ENCODE results near the gene MRTFB.
"Not testable (repeated sequence)": the region's sequence is repeated elsewhere in the genome, so short reads cannot be mapped to it uniquely, and the experiment has no call there.

MRTFB gene

GRCh38 chr16:14121872-14122271, 50.8 kb downstream of the MRTFB start:
- Histone ChIP-seq H3K36me3 (ENCODE audit: insufficient read depth, low read length) (no peaks in the 10 kb centered on the region), H3K4me1 (ENCODE audit: insufficient read depth, low read length) (peaks cover 32% of the 10 kb centered on the region), H3K4me3 (ENCODE audit: low read length) (no peak overlapping the region), H3K27ac (ENCODE audit: low read depth, low read length) (no peak overlapping the region), H3K9me3 (ENCODE audit: insufficient read depth, low read depth, low read length) (no peaks in the 10 kb centered on the region), H3K9ac (ENCODE audit: low read depth, low read length) (no peak overlapping the region), H3K27me3 (ENCODE audit: insufficient read depth, low read length) (no peaks in the 10 kb centered on the region)
- WGBS, result 94% methylated on average over 1 of the region's 3 CpGs

DNA sequence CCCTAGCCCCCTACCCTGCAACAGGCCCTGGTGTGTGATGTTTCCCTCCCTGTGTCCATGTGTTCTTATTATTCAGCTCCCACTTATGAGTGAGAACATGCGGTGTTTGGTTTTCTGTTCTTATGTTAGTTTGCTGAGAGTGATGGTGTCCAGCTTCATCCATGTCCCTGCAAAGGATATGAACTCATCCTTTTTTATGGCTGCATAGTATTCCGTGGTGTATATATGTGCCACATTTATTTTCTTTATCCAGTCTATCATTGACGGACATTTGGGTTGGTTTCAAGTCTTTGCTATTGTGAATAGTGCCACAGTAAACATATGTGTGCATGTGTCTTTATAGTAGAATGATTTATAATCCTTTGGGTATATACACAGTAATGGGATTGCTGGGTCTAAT, 51.3 kb downstream of the MRTFB start:
- WGBS, result 100% methylated on average over 2 of the region's 3 CpGs
- H3K27me3 ChIP-seq (ENCODE audit: insufficient read depth, low read length); H3K36me3 ChIP-seq (ENCODE audit: insufficient read depth, low read length); H3K9ac ChIP-seq (ENCODE audit: low read depth, low read length); H3K27ac ChIP-seq (ENCODE audit: low read depth, low read length); H3K9me3 ChIP-seq (ENCODE audit: insufficient read depth, low read depth, low read length); H3K4me3 ChIP-seq (ENCODE audit: low read length): not testable (repeated sequence)
- peaks cover 32% of the 10 kb centered on the region for H3K4me1 ChIP-seq (ENCODE audit: insufficient read depth, low read length)

GRCh38 chr16:14125000-14125681, 54.0 kb downstream of the MRTFB start:
- WGBS, result 91% methylated on average over 4 of the region's 5 CpGs
- Histone ChIP-seq H3K27ac (ENCODE audit: low read depth, low read length) (no peak overlapping the region), H3K36me3 (ENCODE audit: insufficient read depth, low read length) (no peaks in the 10 kb centered on the region), H3K4me1 (ENCODE audit: insufficient read depth, low read length) (peaks cover 32% of the 10 kb centered on the region), H3K9me3 (ENCODE audit: insufficient read depth, low read depth, low read length) (no peaks in the 10 kb centered on the region), H3K4me3 (ENCODE audit: low read length) (no peak overlapping the region), H3K9ac (ENCODE audit: low read depth, low read length) (no peak overlapping the region), H3K27me3 (ENCODE audit: insufficient read depth, low read length) (no peaks in the 10 kb centered on the region)

DNA sequence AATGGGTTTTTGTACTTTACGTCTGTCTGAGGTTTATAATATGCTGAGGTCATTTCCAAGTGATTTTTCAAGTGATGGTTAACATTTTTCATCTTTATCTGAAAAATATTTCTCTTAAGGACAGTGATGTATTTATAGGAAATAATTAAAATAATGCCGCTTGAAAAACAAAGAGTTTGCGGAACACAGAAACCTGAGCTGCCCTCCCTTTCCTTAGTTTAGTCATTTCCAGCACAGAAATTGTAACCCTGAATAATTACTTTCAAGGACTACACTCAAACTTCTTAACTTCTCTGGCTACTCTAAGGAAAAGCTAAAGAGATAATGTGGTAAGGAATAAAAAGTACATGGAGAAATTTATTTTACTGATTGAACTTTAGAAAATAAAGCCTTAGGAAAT, 54.6 kb downstream of the MRTFB start:
- WGBS, result 85% methylated on average over 3 of the region's 3 CpGs
- Histone ChIP-seq H3K9ac (ENCODE audit: low read depth, low read length) (no peak overlapping the region), H3K4me3 (ENCODE audit: low read length) (no peak overlapping the region)

GRCh38 chr16:14128097-14128496, 57.0 kb downstream of the MRTFB start:
- H3K27ac ChIP-seq (ENCODE audit: low read depth, low read length), result no peak overlapping the region

More for the DNA sequence above, 54.6 kb downstream of the MRTFB start:
- H3K36me3 ChIP-seq (ENCODE audit: insufficient read depth, low read length), result no peaks in the 10 kb centered on the region
- H3K27me3 ChIP-seq (ENCODE audit: insufficient read depth, low read length), result no peaks in the 10 kb centered on the region
- no peak overlapping the region for H3K27ac ChIP-seq (ENCODE audit: low read depth, low read length)
- no peaks in the 10 kb centered on the region for H3K9me3 ChIP-seq (ENCODE audit: insufficient read depth, low read depth, low read length)
- peaks cover 28% of the 10 kb centered on the region for H3K4me1 ChIP-seq (ENCODE audit: insufficient read depth, low read length)

GRCh38 chr16:14129502-14129901, 58.4 kb downstream of the MRTFB start:
- H3K4me1 ChIP-seq (ENCODE audit: insufficient read depth, low read length), result peaks cover 23% of the 10 kb centered on the region
- no peak overlapping the region for H3K9ac ChIP-seq (ENCODE audit: low read depth, low read length)
- no peak overlapping the region for H3K4me3 ChIP-seq (ENCODE audit: low read length)
- WGBS, result 94% methylated on average over 4 of the region's 5 CpGs
- H3K9me3 ChIP-seq (ENCODE audit: insufficient read depth, low read depth, low read length), result no peaks in the 10 kb centered on the region
- no peaks in the 10 kb centered on the region; the same call in 1 of the 2 replicates for H3K36me3 ChIP-seq (ENCODE audit: insufficient read depth, low read length)
- H3K27ac ChIP-seq (ENCODE audit: low read depth, low read length), result no peak overlapping the region
- H3K27me3 ChIP-seq (ENCODE audit: insufficient read depth, low read length), result no peaks in the 10 kb centered on the region

More at GRCh38 chr16:14128097-14128496, 57.0 kb downstream of the MRTFB start:
- H3K9ac ChIP-seq (ENCODE audit: low read depth, low read length), result no peak overlapping the region
- H3K36me3 ChIP-seq (ENCODE audit: insufficient read depth, low read length), result no peaks in the 10 kb centered on the region
- H3K27me3 ChIP-seq (ENCODE audit: insufficient read depth, low read length), result no peaks in the 10 kb centered on the region
- no peaks in the 10 kb centered on the region for H3K9me3 ChIP-seq (ENCODE audit: insufficient read depth, low read depth, low read length)
- 94% methylated on average over 5 of the region's 5 CpGs for WGBS
- peaks cover 24% of the 10 kb centered on the region for H3K4me1 ChIP-seq (ENCODE audit: insufficient read depth, low read length)
- H3K4me3 ChIP-seq (ENCODE audit: low read length), result no peak overlapping the region

- H3K4me1 ChIP-seq (ENCODE audit: insufficient read depth, low read length), result peaks cover 4% of the 10 kb centered on the region; the same call in 1 of the 2 replicates
- no peak overlapping the region for H3K9ac ChIP-seq (ENCODE audit: low read depth, low read length)
- H3K9me3 ChIP-seq (ENCODE audit: insufficient read depth, low read depth, low read length), result no peaks in the 10 kb centered on the region
- 96% methylated on average over 3 of the region's 4 CpGs for WGBS
- no peak overlapping the region for H3K27ac ChIP-seq (ENCODE audit: low read depth, low read length)
- no peaks in the 10 kb centered on the region for H3K27me3 ChIP-seq (ENCODE audit: insufficient read depth, low read length)
- no peaks in the 10 kb centered on the region; the same call in 1 of the 2 replicates for H3K36me3 ChIP-seq (ENCODE audit: insufficient read depth, low read length)
- no peak overlapping the region for H3K4me3 ChIP-seq (ENCODE audit: low read length)
These were observed 60.9 kb downstream of the MRTFB start for GRCh38 chr16:14131774-14132695.

DNA sequence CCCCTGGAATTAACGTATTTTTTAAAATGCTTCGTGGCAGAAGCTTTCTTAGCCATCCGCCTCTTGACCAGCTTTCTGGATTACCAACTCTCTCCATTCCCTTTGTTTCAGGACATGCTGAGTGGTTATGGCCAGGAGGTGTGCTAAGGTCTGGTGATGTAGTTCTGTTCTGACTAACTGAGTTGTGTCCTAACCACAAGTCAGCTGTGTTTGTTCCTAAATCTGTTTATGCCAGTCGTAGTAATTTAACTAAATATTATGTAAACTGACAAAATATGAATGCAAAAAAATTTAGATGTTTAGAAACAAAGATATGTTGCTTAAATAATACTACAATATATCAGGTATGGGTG, 61.6 kb downstream of the MRTFB start:
- H3K9me3 ChIP-seq (ENCODE audit: insufficient read depth, low read depth, low read length), result no peaks in the 10 kb centered on the region
- no peak overlapping the region for H3K9ac ChIP-seq (ENCODE audit: low read depth, low read length)
- no peak overlapping the region for H3K4me3 ChIP-seq (ENCODE audit: low read length)
- H3K4me1 ChIP-seq (ENCODE audit: insufficient read depth, low read length), result peaks cover 4% of the 10 kb centered on the region; the same call in 1 of the 2 replicates
- H3K27ac ChIP-seq (ENCODE audit: low read depth, low read length), result no peak overlapping the region
- 93% methylated on average over 3 of the region's 4 CpGs for WGBS
- H3K36me3 ChIP-seq (ENCODE audit: insufficient read depth, low read length), result no peaks in the 10 kb centered on the region; the same call in 1 of the 2 replicates
- no peaks in the 10 kb centered on the region for H3K27me3 ChIP-seq (ENCODE audit: insufficient read depth, low read length)

DNA sequence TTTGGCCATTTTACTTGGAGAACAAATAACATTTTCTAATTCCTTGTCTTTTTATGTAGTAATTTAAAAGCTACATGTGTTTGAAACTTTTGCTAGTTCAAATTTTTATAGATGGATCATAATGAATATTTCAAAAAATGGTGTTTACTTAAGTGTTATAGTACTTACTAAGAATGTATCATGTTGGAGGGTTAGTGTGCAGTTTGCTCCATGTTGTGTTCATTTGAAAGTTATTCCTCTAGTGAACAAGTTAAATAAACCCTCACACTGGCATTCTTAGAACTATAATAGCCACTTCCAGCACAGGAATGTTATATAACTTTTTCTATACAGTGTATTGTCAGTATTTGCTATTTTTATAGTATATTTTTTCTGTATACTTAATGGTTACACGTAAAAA, 62.8 kb downstream of the MRTFB start:
- no peak overlapping the region for H3K4me3 ChIP-seq (ENCODE audit: low read length)
- no peaks in the 10 kb centered on the region for H3K27me3 ChIP-seq (ENCODE audit: insufficient read depth, low read length)
- H3K9ac ChIP-seq (ENCODE audit: low read depth, low read length), result no peak overlapping the region
- peaks cover 4% of the 10 kb centered on the region; the same call in 1 of the 2 replicates for H3K4me1 ChIP-seq (ENCODE audit: insufficient read depth, low read length)
- H3K9me3 ChIP-seq (ENCODE audit: insufficient read depth, low read depth, low read length), result no peaks in the 10 kb centered on the region
- no peak overlapping the region for H3K27ac ChIP-seq (ENCODE audit: low read depth, low read length)
- H3K36me3 ChIP-seq (ENCODE audit: insufficient read depth, low read length), result no peaks in the 10 kb centered on the region; the same call in 1 of the 2 replicates
- no CpG with 5 or more reads among the region's 1 CpG for WGBS

- Histone ChIP-seq H3K27me3 (ENCODE audit: insufficient read depth, low read length) (no peaks in the 10 kb centered on the region), H3K4me3 (ENCODE audit: low read length) (no peak overlapping the region), H3K9me3 (ENCODE audit: insufficient read depth, low read depth, low read length) (no peaks in the 10 kb centered on the region), H3K9ac (ENCODE audit: low read depth, low read length) (no peak overlapping the region), H3K4me1 (ENCODE audit: insufficient read depth, low read length) (peaks cover 4% of the 10 kb centered on the region; the same call in 1 of the 2 replicates), H3K36me3 (ENCODE audit: insufficient read depth, low read length) (peaks cover 13% of the 10 kb centered on the region), H3K27ac (ENCODE audit: low read depth, low read length) (no peak overlapping the region)
- WGBS, result 96% methylated on average over 5 of the region's 5 CpGs
These were observed 64.6 kb downstream of the MRTFB start for GRCh38 chr16:14135704-14136103.

GRCh38 chr16:14139872-14140271, 68.8 kb downstream of the MRTFB start:
- no peaks in the 10 kb centered on the region for H3K9me3 ChIP-seq (ENCODE audit: insufficient read depth, low read depth, low read length)
- no peaks in the 10 kb centered on the region for H3K4me1 ChIP-seq (ENCODE audit: insufficient read depth, low read length)
- 77% methylated on average over 1 of the region's 1 CpG for WGBS
- H3K27me3 ChIP-seq (ENCODE audit: insufficient read depth, low read length), result no peaks in the 10 kb centered on the region
- H3K36me3 ChIP-seq (ENCODE audit: insufficient read depth, low read length), result peaks cover 22% of the 10 kb centered on the region
- H3K4me3 ChIP-seq (ENCODE audit: low read length), result no peak overlapping the region
- no peak overlapping the region for H3K27ac ChIP-seq (ENCODE audit: low read depth, low read length)
- H3K9ac ChIP-seq (ENCODE audit: low read depth, low read length), result no peak overlapping the region

Measured in HUES64 (cell line).